Measurements from ENCODE around the gene RB1. TPM values are rescaled to one million over a fixed set of nuclear protein-coding genes. Genes with fewer than 3 reads are reported as not detected.

Gene RB1
- total RNA-seq, 1 experiment from 2014 or later: 57.1 TPM

GRCh38 chr13:48429886-48430285 is 126.3 kb downstream of the RB1 start:
- peaks cover 4% of the 10 kb centered on the region for H3K4me1 ChIP-seq (ENCODE audit: insufficient read depth, low read length, poor library complexity, severe bottlenecking)
- DNase-seq (ENCODE audit: low spot score): no peak
- no peaks in the 10 kb centered on the region for H3K36me3 ChIP-seq (ENCODE audit: insufficient read depth, low read length, poor library complexity, severe bottlenecking)
- no peak for TF ChIP-seq EZH2 (IDR thresholded peaks at IDR 0.05; ENCODE audit: borderline replicate concordance, low read depth, low read length, poor library complexity, severe bottlenecking)
- TF ChIP-seq, protein P1, sequence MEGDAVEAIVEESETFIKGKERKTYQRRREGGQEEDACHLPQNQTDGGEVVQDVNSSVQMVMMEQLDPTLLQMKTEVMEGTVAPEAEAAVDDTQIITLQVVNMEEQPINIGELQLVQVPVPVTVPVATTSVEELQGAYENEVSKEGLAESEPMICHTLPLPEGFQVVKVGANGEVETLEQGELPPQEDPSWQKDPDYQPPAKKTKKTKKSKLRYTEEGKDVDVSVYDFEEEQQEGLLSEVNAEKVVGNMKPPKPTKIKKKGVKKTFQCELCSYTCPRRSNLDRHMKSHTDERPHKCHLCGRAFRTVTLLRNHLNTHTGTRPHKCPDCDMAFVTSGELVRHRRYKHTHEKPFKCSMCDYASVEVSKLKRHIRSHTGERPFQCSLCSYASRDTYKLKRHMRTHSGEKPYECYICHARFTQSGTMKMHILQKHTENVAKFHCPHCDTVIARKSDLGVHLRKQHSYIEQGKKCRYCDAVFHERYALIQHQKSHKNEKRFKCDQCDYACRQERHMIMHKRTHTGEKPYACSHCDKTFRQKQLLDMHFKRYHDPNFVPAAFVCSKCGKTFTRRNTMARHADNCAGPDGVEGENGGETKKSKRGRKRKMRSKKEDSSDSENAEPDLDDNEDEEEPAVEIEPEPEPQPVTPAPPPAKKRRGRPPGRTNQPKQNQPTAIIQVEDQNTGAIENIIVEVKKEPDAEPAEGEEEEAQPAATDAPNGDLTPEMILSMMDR (conservative IDR thresholded peaks at IDR 0.05; ENCODE audit: low read depth, low read length): no peak
- no peaks in the 10 kb centered on the region for H3K9me3 ChIP-seq (ENCODE audit: low read depth, low read length, poor library complexity, severe bottlenecking)
- no peak overlapping the region for H3K27ac ChIP-seq (ENCODE audit: low read depth, low read length, poor library complexity, severe bottlenecking)
- no TSS peak for BruUV-seq (replicated peaks)
- H3K27me3 ChIP-seq (replicated peaks; ENCODE audit: insufficient read depth, low read depth, low read length, poor library complexity): no peaks in the 10 kb centered on the region
- ChIA-PET POLR2A (ENCODE audit: low non-redundant PET) (no interaction called here), CTCF (no interaction called here)
- no peak overlapping the region for H3K4me3 ChIP-seq (ENCODE audit: low read depth, low read length, poor library complexity, severe bottlenecking)
- intact Hi-C loops (cut with micrococcal nuclease; ENCODE audit: unreplicated experiment): no loop called here

DNA sequence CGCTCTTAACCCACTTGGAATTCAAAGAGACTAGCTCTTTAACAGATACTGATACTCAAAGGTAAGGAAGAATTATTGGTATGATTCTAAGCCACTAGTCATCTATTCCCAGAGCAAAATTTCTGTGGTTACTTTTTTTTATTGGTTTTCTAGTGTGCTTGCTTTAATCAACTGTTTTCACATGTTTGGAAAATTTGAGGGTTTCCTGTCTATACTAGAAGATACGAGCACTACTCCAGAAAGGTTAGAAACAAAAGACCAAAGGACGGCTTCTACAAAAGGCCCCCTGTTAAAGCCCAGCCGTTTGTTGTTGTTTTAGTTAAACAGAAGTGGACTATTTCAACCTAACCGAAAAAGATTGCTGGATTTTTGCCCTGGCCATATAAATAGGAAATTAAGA is 127.9 kb downstream of the RB1 start:
- Histone ChIP-seq H3K27ac (ENCODE audit: low read depth, low read length, poor library complexity, severe bottlenecking) (no peak overlapping the region), H3K4me1 (ENCODE audit: insufficient read depth, low read length, poor library complexity, severe bottlenecking) (peaks cover 4% of the 10 kb centered on the region), H3K36me3 (ENCODE audit: insufficient read depth, low read length, poor library complexity, severe bottlenecking) (no peaks in the 10 kb centered on the region), H3K9me3 (ENCODE audit: low read depth, low read length, poor library complexity, severe bottlenecking) (no peaks in the 10 kb centered on the region), H3K4me3 (ENCODE audit: low read depth, low read length, poor library complexity, severe bottlenecking) (no peak overlapping the region), H3K27me3 (replicated peaks; ENCODE audit: insufficient read depth, low read depth, low read length, poor library complexity) (no peaks in the 10 kb centered on the region)
- CTCF ChIA-PET: no interaction called here
- DNase-seq (ENCODE audit: low spot score): no peak
- no TSS peak for BruUV-seq (replicated peaks)
- intact Hi-C loops (cut with micrococcal nuclease; ENCODE audit: unreplicated experiment): no loop called here
- TF ChIP-seq, protein P1 (conservative IDR thresholded peaks at IDR 0.05; ENCODE audit: low read depth, low read length): no peak
- no peak for TF ChIP-seq EZH2 (IDR thresholded peaks at IDR 0.05; ENCODE audit: borderline replicate concordance, low read depth, low read length, poor library complexity, severe bottlenecking)
- POLR2A ChIA-PET (ENCODE audit: low non-redundant PET): no interaction called here

DNA sequence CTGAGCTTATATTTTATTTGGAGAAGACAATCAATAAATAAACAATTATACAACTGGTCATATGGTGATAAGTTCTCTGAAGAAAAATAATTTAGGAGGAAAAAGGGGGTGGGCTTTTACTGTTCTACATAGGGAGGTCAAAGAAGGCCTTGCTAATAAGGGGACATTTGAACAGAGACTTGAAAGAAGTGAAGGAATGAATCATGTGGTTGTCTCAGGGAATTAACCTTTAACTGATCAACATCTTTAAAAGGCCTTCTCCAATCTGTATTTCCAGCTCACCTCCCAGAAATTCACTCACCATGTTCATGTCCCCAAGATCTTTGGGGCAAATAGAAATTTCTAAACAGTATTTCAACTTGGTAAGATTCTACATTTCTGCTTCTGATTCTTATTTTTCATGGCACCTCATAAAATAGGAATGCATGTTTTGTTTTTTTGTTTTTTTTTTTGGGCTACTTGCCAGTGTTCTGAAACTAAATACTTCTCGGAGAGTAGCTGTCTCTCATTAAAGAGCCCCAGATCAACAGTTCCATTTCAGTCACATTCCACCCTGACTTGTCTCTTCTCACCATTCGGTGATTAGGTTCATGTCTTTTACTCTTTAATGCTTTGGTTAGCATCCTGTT is 128.6 kb downstream of the RB1 start:
- Histone ChIP-seq H3K4me3 (ENCODE audit: low read depth, low read length, poor library complexity, severe bottlenecking) (no peak overlapping the region), H3K27ac (ENCODE audit: low read depth, low read length, poor library complexity, severe bottlenecking) (no peak overlapping the region), H3K4me1 (ENCODE audit: insufficient read depth, low read length, poor library complexity, severe bottlenecking) (peaks cover 4% of the 10 kb centered on the region), H3K36me3 (ENCODE audit: insufficient read depth, low read length, poor library complexity, severe bottlenecking) (no peaks in the 10 kb centered on the region), H3K27me3 (replicated peaks; ENCODE audit: insufficient read depth, low read depth, low read length, poor library complexity) (no peaks in the 10 kb centered on the region), H3K9me3 (ENCODE audit: low read depth, low read length, poor library complexity, severe bottlenecking) (no peaks in the 10 kb centered on the region)
- ChIA-PET POLR2A (ENCODE audit: low non-redundant PET) (no interaction called here), CTCF (no interaction called here)
- no peak for TF ChIP-seq EZH2 (IDR thresholded peaks at IDR 0.05; ENCODE audit: borderline replicate concordance, low read depth, low read length, poor library complexity, severe bottlenecking)
- TF ChIP-seq, protein P1 (conservative IDR thresholded peaks at IDR 0.05; ENCODE audit: low read depth, low read length): no peak
- peak; percentile 14 for DNase-seq (ENCODE audit: low spot score)
- intact Hi-C loops (cut with micrococcal nuclease; ENCODE audit: unreplicated experiment): no loop called here
- BruUV-seq (replicated peaks): no TSS peak

All from A673 (cell line).